Adipocyte (in vitro differentiated cells): ENCODE data around the gene TRIM51.

Experiments
- DNase-seq: peaks from one replicate; pipeline ENCODE4 v3.0.0-alpha.2; 2015; ENCODE audit warnings: low read depth
- H3K27me3 ChIP-seq: replicated peaks from 2 replicates; pipeline ENCODE4 v1.7.0; 2013; ENCODE audit warnings: mild to moderate bottlenecking, low read length, moderate library complexity; ENCODE audit not compliant: control insufficient read depth, insufficient read depth
- H3K36me3 ChIP-seq: 2 replicates; pipeline ENCODE4 v1.7.0; 2013; ENCODE audit warnings: low read length, mild to moderate bottlenecking, moderate library complexity; ENCODE audit not compliant: control insufficient read depth, insufficient read depth, severe bottlenecking
- H3K4me1 ChIP-seq: 2 replicates; pipeline ENCODE4 v1.7.0; 2013; ENCODE audit warnings: mild to moderate bottlenecking, low read length, moderate library complexity; ENCODE audit not compliant: control insufficient read depth, insufficient read depth
- H3K4me3 ChIP-seq: 2 replicates; pipeline ENCODE4 v1.7.0; 2013; ENCODE audit warnings: mild to moderate bottlenecking, low read length, moderate library complexity
- H3K9ac ChIP-seq: 2 replicates; pipeline ENCODE4 v1.7.0; 2013; ENCODE audit warnings: mild to moderate bottlenecking, low read length, moderate library complexity
- H3K9me3 ChIP-seq: 2 replicates; pipeline ENCODE4 v1.7.0; 2013; ENCODE audit warnings: mild to moderate bottlenecking, low read length, moderate library complexity; ENCODE audit not compliant: control insufficient read depth

TRIM51 gene

DNA sequence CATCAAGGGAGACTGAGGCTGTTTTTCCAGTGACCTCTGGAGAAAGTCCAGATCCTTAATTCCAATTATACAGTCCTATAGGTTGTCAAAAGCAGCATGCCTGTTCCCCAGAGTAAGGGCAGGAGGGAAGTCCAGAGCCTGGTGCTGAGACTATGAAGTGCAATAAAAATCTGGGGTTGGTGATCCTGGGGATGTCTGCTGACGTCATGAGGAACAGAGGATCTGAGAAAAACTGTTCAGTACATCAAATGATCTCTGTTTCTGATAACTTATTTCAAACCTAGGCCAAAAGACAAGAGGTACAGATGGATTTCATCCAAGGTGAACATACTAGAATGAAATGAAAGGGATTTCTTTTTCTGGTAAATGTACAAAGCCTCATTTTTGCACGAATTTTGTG is 19.2 kb downstream of the TRIM51 start:
- Histone ChIP-seq H3K36me3 (no peaks in the 10 kb centered on the region), H3K4me1 (no peaks in the 10 kb centered on the region), H3K4me3 (no peak overlapping the region), H3K27me3 (no peaks in the 10 kb centered on the region), H3K9me3 (no peaks in the 10 kb centered on the region), H3K9ac (no peak overlapping the region)
- no peak for DNase-seq

DNA sequence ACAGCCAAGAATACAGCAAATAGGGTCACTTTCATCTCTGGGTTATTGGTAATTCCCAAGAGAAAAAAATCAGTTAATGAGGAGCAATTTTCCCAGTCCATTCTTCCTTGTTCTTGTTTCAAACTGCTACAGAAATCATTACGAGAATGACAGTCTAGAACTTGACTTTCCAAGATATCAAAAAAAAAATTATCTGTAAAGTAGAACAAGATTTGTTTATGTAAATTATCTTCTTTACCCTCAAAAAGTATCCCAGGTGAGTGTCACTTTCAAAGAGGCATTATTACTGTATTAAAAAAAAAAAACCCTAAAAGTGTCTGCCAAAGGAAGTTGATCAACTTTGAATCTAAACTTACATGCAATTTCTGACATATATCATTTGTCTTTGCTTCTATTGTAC is 31.4 kb downstream of the TRIM51 start, which contains the start of gene OR5W2:
OR5W2 (minus strand) TSS at position 101 of the 400 bp plus-strand sequence; CDS start at position 101, 0 bp downstream.
- Histone ChIP-seq H3K9me3 (no peaks in the 10 kb centered on the region), H3K36me3 (no peaks in the 10 kb centered on the region)
- DNase-seq, result no peak

DNA sequence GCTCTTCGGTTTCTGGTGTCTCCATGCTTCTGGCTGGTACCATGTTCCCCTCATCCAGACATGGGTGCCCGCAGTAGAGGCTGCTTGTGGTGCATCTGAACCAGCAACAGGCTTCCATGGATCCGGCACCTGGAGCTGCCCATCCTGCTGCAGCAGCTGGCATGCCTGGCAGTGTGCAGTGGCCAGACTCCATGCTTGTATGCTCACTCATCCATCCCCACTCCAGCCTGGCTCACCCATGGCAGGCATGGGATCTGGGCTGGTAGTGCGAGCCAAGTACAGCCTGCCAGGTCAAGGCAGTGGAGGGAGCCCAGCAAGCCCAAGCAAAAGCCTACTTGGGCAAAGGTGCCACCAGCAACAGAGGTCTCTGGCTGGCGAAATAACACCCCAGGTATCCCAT is 37.4 kb downstream of the TRIM51 start:
- no peak for DNase-seq
- no peak overlapping the region for H3K9ac ChIP-seq
- H3K4me3 ChIP-seq, result no peak overlapping the region
- H3K4me1 ChIP-seq, result no peaks in the 10 kb centered on the region
- H3K27me3 ChIP-seq, result no peaks in the 10 kb centered on the region
- no peaks in the 10 kb centered on the region for H3K36me3 ChIP-seq
- H3K9me3 ChIP-seq, result no peaks in the 10 kb centered on the region

More for the DNA sequence above, 31.4 kb downstream of the TRIM51 start, which contains the start of gene OR5W2:
- Histone ChIP-seq H3K27me3 (no peaks in the 10 kb centered on the region), H3K4me3 (no peak within 1 kb of the TSS), H3K4me1 (no peaks in the 10 kb centered on the region), H3K9ac (no peak within 1 kb of the TSS)

DNA sequence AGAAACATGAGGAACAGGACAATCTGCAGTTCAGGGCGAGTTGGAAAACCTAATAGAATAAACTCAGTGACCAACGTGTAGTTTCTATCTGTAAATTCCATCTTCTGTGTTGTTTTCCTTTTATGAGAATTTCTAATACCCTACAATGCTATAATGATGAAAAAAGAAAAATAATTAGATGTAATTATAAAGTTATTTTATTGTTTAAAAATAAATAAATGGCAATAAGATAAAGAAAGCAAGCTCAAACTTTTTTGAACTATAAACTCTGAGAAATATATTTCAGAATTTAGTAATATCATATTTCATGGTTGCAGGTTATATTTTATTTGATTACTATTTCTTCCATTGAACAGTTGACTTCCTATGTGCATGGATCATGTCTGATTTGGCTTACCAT is 53.2 kb downstream of the TRIM51 start, which contains the start of gene OR5I1:
OR5I1 (minus strand) TSS at position 101 of the 400 bp plus-strand sequence; CDS start at position 101, 0 bp downstream.
- Histone ChIP-seq H3K4me3 (no peak within 1 kb of the TSS), H3K27me3 (no peaks in the 10 kb centered on the region), H3K4me1 (no peaks in the 10 kb centered on the region), H3K9me3 (peaks cover 3% of the 10 kb centered on the region), H3K36me3 (no peaks in the 10 kb centered on the region), H3K9ac (no peak within 1 kb of the TSS)
- no peak for DNase-seq
